Heart left ventricle (tissue), 16 donors: Measurements from ENCODE around the gene TXN2. TPM values are rescaled to one million over a fixed set of nuclear protein-coding genes. Genes with fewer than 3 reads are reported as not detected.
"Not testable (repeated sequence)": the region's sequence is repeated elsewhere in the genome, so short reads cannot be mapped to it uniquely, and the experiment has no call there.

ENCODE experiments used
- ATAC-seq, 4 donors: fragments of 200-7000 bp; cut with Tn5 transposase; one replicate each; pipeline ENCODE4 v1.9.1; 2020 to 2022; ENCODE audit warnings: moderate library complexity in 4 of 4, mild to moderate bottlenecking in 3 of 4, moderate number of reproducible peaks in 1 of 4
- DNase-seq, 5 donors: peaks; one replicate each; pipeline ENCODE4 v3.0.0-alpha.2; 2020
- H3K27ac ChIP-seq, 12 donors: fragments of 200-600 bp; sonication (generic) in 4 of 12; one replicate each; pipeline versions ENCODE4 v1.5.0 to v1.8.0; 2016 to 2022; ENCODE audit warnings: mild to moderate bottlenecking in 2 of 12
- H3K27me3 ChIP-seq, 9 donors: fragments of 200-600 bp; sonication (generic) in 2 of 9; one replicate each; pipeline versions ENCODE4 v1.5.1 to v1.8.0; 2016 to 2022; ENCODE audit warnings: mild to moderate bottlenecking in 3 of 9
- H3K36me3 ChIP-seq, 9 donors: fragments of 200-600 bp; sonication (generic) in 2 of 9; one replicate each; pipeline versions ENCODE4 v1.5.0 to v1.8.0; 2018 to 2022; ENCODE audit warnings: mild to moderate bottlenecking in 2 of 9
- H3K4me1 ChIP-seq, 12 donors: fragments of 200-600 bp; sonication (generic) in 4 of 12; one replicate each; pipeline versions ENCODE4 v1.5.0 to v1.8.0; 2016 to 2022; ENCODE audit warnings: mild to moderate bottlenecking in 3 of 12
- H3K4me3 ChIP-seq, 12 donors: fragments of 200-600 bp; sonication (generic) in 4 of 12; one replicate each; pipeline versions ENCODE4 v1.5.0 to v1.8.0; 2017 to 2022; ENCODE audit warnings: mild to moderate bottlenecking in 9 of 12, moderate library complexity in 4 of 12
- H3K9me3 ChIP-seq, 12 donors: fragments of 200-600 bp; sonication (generic) in 4 of 12; one replicate each; pipeline versions ENCODE4 v1.5.0 to v1.8.0; 2016 to 2022; ENCODE audit warnings: mild to moderate bottlenecking in 1 of 12
- POLR2A ChIP-seq, 2 donors: fragments of 450-650 bp; IDR thresholded peaks; one replicate each; pipeline ENCODE4 v1.6.1; 2017; ENCODE audit warnings: antibody characterized with exemption in 2 of 2, mild to moderate bottlenecking in 2 of 2, moderate library complexity in 2 of 2
- WGBS, 4 donors: extraction: QIAGEN DNeasy Blood & Tissue Kit in 2 of 4; methylation state at CpG; one replicate each; pipeline versions ENCODE4 v1.1.5 to v1.1.7; 2013 to 2018; 5-methylcytosine and 5-hydroxymethylcytosine counted together
- intact Hi-C, 10 donors: fragments of 100-400 bp; cut with DNase I; formaldehyde crosslinking; loops; one replicate each; pipeline versions ENCODE4 v1.11.1 to v1.14.2; 2022
- polyA plus RNA-seq, 2 donors: library from polyadenylated mRNA; stranded (reverse); fragments of 200-250 nt; gene quantifications; one replicate each; pipeline ENCODE4 v1.2.3, GENCODE V29; 2013
- total RNA-seq, 9 donors: library from RNA; depleted of rRNA in 2 of 9; stranded (reverse); fragments of >200 nt in 2 of 9; fragmentation: NEBNext Ultra II Directional in 3 of 9; extraction: Animal tissue kit (Norgen Biotek cat#: 25700) in 3 of 9; gene quantifications; one replicate each; pipeline versions ENCODE4 v1.1.0 to v1.2.4, GENCODE V29; 2016 to 2023
- TF ChIP-seq, protein P1 (sequence below), 12 donors: fragments of 200-600 bp; sonication (generic) in 4 of 12; IDR thresholded peaks; one replicate each; pipeline versions ENCODE4 v1.5.0 to v1.8.0; 2018 to 2022; ENCODE audit warnings: antibody characterized with exemption in 12 of 12, mild to moderate bottlenecking in 5 of 12
- donor health status: ischemic (EF 13 %, LVEDD 7.1; RV severe dilation, severe dysfunction).
- donor health status: healthy with polysubstance abuse.
- donor health status: DM: no; HTN: yes; CAD: no.
- donor health status: DM: no; HTN: no; CAD: no.
- donor health status: ischemic (EF 25% LVEDD 6.9; RV normal size, moderate dysfunction).
- donor health status: ischemic (EF 25% LVEDD 5.7; RV mildly dilated, moderate dysfunction).
- donor health status: healthy.
- donor health status: DM: yes; HTN: yes; CAD: no.
- donor health status: ischemic (EF 35%, LVEDD 5.7; RV mildly dilated, moderate dysfunction).
- donor health status: nonischemic (EF 11% LVEDD 7.7; RV severe dilation, severe dysfunction).
- donor health status: DM: yes; HTN: yes; CAD: no.
- donor health status: PGD.
- donor health status: ischemic (EF 29% LVEDD 5.4; RV normal size, mild dysfunction).
- donor health status: nonischemic (EF 23%, LVEDD 6.1; RV moderate dilation, normal function).

Gene TXN2
- total and polyA plus RNA-seq, 11 donors = 87.9 to 160 (median 113) TPM

DNA sequence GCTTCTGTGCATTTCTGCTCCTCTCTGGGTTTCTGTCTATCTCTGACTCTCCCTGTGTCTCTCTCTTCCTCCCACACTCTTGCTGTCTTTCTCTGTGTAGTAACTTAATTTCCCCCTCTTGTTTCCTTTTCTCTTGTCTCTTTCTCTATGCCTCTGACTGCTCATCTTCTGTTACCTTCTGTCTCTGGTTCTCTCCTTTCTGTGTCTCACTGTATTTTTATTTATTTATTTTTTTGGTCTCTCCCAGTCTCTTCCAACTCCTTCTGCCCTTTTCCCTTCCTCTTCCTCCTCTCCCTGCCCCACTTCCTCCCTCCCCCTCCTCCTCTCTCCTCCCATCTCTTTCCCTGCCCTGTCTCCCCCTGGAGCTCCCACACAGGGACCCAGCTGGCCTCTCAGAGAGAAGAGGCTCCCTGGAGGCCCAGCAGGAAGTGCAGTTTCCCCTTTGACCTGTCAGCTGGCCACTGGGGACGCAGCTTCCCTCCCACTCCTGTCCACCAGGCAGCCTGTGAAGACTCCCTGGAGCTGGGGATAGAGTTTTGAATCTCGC, 55.4 kb downstream of the TXN2 start:
- H3K4me1 ChIP-seq = peaks cover 0 to 49% (median 11%) of the 10 kb centered on the region in 12 donors
- ATAC-seq = peak; percentile 79 to 86 (median 84)

DNA sequence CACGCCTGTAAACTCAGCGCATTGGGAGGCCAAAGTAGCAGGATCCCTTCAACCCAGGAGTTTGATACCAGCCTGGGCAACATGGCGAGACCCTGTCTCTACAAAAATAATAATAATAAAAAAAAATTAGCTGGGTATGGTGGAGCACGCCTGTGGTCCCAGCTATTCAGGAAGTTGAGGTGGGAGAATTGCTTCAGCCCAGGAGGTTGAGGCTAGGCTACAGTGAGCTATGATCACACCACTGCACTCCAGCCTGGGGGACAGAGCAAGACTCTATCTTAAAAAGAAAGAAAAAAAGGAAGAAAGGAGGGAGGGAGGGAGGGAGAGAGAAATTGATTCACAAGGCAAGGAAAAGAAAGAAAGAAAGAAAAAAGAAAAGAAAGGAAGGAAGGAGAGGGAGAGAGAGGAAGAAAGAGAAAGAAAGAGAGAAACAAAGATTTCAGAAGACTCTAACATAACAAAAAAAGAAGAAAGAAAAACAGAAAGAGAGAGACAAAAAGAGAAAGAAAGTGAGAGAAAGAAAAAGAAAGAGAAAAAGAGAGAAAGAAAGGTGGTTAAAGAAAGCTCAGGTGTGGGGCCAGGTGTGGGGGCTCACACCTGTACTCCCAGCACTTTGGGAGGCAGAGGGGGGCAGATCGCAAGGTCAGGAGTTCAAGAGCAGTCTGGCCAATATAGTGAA, 56.4 kb downstream of the TXN2 start:
- TF ChIP-seq, protein P1, sequence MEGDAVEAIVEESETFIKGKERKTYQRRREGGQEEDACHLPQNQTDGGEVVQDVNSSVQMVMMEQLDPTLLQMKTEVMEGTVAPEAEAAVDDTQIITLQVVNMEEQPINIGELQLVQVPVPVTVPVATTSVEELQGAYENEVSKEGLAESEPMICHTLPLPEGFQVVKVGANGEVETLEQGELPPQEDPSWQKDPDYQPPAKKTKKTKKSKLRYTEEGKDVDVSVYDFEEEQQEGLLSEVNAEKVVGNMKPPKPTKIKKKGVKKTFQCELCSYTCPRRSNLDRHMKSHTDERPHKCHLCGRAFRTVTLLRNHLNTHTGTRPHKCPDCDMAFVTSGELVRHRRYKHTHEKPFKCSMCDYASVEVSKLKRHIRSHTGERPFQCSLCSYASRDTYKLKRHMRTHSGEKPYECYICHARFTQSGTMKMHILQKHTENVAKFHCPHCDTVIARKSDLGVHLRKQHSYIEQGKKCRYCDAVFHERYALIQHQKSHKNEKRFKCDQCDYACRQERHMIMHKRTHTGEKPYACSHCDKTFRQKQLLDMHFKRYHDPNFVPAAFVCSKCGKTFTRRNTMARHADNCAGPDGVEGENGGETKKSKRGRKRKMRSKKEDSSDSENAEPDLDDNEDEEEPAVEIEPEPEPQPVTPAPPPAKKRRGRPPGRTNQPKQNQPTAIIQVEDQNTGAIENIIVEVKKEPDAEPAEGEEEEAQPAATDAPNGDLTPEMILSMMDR (IDR thresholded peaks at IDR 0.05) = no peak
- TF ChIP-seq POLR2A (IDR thresholded peaks at IDR 0.05) = no peak
- Histone ChIP-seq H3K27ac (peak overlapping the region in 1 of 12 donors; percentile 66), H3K4me1 (peaks cover 0 to 60% (median 14%) of the 10 kb centered on the region in 12 donors), H3K4me3 (no peak overlapping the region), H3K9me3 (no peaks in the 10 kb centered on the region), H3K36me3 (no peaks in the 10 kb centered on the region), H3K27me3 (no peaks in the 10 kb centered on the region)
- WGBS, 4 donors = 91 to 97% (median 94%) methylated on average over 5 of the region's 5 CpGs
- no peak for ATAC-seq
- intact Hi-C loops = no loop called here
- DNase-seq = no peak

More for the DNA sequence above, 55.4 kb downstream of the TXN2 start:
- H3K36me3 ChIP-seq = no peaks in the 10 kb centered on the region
- H3K27me3 ChIP-seq = no peaks in the 10 kb centered on the region
- H3K27ac ChIP-seq = peak overlapping the region in 11 of 12 donors; percentile 9 to 77 (median 63)
- H3K9me3 ChIP-seq = no peaks in the 10 kb centered on the region
- peak; percentile 80 to 85 (median 84) for DNase-seq
- WGBS, 4 donors = 26 to 60% (median 47%) methylated on average over 2 of the region's 2 CpGs
- intact Hi-C loops = no loop called here
- no peak overlapping the region for H3K4me3 ChIP-seq
- TF ChIP-seq POLR2A (IDR thresholded peaks at IDR 0.05) = no peak
- TF ChIP-seq, protein P1 (IDR thresholded peaks at IDR 0.05) = peak in 1 of 12 donors; percentile 6

DNA sequence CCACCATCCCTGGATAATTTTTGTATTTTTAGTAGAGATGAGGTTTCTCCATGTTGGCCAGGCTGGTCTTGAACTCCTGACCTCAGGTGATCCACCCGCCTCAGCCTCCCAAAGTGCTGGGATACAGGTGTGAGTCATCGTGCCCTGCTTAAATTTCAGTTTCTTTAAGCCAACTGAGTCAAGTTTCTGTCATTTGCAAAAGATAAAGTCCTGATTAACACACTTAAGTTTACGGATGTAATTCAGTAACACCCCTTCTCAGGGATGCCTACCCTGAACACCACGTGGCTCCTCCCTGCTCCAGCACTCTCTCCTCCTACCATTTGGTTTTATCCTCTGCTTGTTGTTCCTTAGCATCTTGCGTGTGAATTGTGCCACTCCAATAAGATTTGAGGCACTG, 57.0 kb downstream of the TXN2 start:
- WGBS, 4 donors = 86 to 91% (median 89%) methylated on average over 5 of the region's 5 CpGs
- H3K4me3 ChIP-seq, H3K27me3 ChIP-seq, intact Hi-C loops, H3K27ac ChIP-seq, ATAC-seq, H3K36me3 ChIP-seq, H3K9me3 ChIP-seq, DNase-seq: not testable (repeated sequence)
- peaks cover 0 to 65% (median 19%) of the 10 kb centered on the region in 12 donors for H3K4me1 ChIP-seq

DNA sequence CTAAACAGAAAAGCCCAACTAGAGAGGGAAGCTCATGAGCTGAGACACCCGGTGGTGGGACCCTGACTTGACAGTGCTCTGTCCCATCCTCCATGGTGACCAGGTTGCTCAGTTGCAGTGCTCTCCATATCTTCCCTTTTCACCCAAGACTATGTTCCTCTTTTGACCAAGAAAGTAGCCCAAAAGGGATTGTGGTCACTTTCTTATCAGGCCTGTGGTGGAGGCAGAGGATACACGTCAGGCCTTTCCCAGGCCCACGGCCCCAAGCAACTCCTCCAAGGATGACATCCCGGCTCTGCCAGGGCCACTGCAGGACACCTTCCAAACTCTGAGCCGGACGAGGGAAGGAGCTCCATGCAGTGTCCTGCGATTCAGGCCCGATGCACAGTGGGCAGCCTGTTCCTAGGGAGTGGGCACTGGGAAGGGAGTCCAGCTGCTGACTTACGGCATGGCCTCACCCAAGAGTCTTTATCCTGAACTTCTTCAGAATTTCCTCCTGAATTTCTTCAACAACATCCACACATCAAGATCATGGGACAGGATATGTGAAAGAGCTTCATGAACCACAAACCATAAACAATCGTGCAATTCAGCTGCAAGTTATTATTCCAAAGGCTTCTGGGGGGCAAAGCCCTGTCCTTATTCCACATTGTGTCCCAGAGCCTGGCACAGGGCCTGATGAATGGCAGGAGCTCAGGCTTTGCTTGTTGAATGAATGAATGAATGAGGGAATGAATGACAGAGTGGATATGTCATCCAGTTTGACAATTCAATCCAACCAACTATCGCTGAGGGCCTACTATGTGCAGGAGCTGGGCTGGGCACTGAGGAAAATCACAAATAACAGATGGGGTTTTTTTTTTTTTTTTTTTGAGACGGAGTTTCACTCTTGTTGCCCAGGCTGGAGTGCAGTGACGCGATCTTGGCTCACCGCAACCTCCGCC, 57.7 kb downstream of the TXN2 start:
- DNase-seq (no peak), ATAC-seq (no peak)
- peak overlapping the region in 4 of 12 donors; percentile 17 to 60 (median 25) for H3K27ac ChIP-seq
- H3K4me3 ChIP-seq = no peak overlapping the region
- 80 to 88% (median 85%) methylated on average over 15 to 16 of the region's 16 CpGs for WGBS, 4 donors
- H3K36me3 ChIP-seq = no peaks in the 10 kb centered on the region
- H3K4me1 ChIP-seq = peaks cover 0 to 73% (median 26%) of the 10 kb centered on the region in 12 donors
- intact Hi-C loops = no loop called here
- no peaks in the 10 kb centered on the region for H3K27me3 ChIP-seq
- TF ChIP-seq, protein P1 (IDR thresholded peaks at IDR 0.05) = no peak
- TF ChIP-seq POLR2A (IDR thresholded peaks at IDR 0.05) = no peak
- no peaks in the 10 kb centered on the region for H3K9me3 ChIP-seq
